Islet precursor cell (in vitro differentiated cells): ENCODE results near the gene NSUN3.
"Not testable (repeated sequence)": the region's sequence is repeated elsewhere in the genome, so short reads cannot be mapped to it uniquely, and the experiment has no call there.

ENCODE experiments used
- DNase-seq: peaks from one replicate; pipeline ENCODE4 v3.0.0-alpha.2; 2018

NSUN3 gene

GRCh38 chr3:94069194-94069813 is 6.4 kb downstream of the NSUN3 start:
- no peak for DNase-seq

- no peak for DNase-seq
These were observed 7.6 kb downstream of the NSUN3 start for GRCh38 chr3:94070341-94070911.

GRCh38 chr3:94071713-94072284 is 8.9 kb downstream of the NSUN3 start:
- no peak for DNase-seq

DNA sequence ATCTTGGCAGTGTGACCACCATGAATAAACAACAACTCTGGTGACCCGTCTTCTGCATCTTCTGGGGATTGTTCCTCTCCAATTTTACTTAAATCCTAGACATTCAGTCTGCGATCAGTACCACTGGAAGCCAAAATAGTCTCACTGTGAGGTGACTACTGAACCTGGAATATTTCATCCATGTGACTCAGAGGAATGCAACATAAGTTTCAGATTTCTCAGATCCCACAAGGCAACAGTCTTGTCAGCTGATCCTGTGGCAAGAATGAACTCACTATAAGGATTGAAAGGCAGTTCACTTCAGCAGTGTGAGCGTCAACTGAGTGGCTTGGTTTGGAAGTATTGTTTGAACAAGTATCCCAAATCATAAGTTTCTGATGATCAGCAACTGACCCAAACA is 13.2 kb downstream of the NSUN3 start:
- DNase-seq = no peak

DNA sequence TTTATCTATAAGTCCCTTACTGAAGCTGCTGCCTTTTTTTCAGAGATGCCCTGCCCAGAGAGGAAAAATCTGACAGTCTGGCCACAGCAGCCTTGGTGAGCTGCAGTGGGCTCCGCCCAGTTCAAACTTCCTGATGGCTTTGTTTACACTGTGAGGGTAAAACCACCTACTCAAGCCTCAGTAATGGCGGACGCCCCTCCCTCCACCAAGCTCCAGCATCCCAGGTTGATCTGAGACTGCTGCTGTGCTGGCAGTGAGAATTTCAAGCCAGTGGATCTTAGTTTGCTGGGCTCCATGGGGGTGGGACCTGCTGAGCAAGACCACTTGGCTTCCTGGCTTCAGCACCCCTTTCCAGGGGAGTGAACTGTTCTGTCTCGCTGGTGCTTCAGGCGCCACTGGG is 17.7 kb downstream of the NSUN3 start:
- DNase-seq = not testable (repeated sequence)

DNA sequence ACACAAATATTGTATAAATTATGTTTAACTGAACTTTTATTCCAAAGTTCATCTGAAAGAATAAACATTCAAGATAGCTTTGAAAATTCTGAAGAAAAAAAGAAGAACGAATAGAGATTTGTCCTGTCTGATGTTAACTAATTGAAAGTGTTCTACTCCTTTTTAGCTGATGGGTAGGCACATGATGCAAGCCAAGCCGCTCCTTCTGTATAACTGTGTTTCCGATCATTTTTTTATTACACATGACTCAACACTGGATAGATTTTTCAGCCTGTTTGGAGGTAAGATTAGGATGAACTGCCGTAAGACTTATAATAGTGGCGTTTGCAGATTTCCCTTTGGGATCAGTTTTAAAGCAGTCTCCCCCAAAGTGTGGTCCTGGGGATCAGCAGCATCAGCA is 19.0 kb downstream of the NSUN3 start:
- no peak for DNase-seq

DNA sequence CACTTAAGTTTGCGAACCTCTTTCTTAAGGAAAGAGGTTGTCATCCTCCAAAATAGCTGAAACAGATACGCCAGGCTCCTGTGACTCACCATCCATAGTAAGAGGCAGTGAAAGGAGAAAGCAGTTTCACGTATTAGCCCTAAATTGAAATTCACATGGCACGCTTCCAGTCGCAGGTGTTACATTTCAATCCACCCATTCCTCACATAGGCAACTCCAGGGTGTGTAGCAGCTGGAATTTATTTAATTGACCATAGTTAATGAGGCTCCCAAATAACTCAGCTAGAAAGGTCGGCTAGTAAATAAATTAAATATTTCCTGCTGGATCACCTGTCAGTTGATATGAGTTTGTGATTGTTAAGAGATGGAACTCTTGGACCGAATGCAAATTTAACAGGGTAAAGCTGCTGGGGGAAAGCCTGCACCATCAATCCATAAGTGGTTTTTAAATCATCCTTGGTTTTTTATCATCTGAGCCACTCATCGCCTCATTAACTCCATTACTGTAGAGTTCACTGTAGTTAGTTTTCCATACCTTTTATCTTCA is 19.6 kb downstream of the NSUN3 start:
- no peak for DNase-seq

- no peak for DNase-seq
These were observed 20.4 kb downstream of the NSUN3 start for GRCh38 chr3:94083261-94083660.

DNA sequence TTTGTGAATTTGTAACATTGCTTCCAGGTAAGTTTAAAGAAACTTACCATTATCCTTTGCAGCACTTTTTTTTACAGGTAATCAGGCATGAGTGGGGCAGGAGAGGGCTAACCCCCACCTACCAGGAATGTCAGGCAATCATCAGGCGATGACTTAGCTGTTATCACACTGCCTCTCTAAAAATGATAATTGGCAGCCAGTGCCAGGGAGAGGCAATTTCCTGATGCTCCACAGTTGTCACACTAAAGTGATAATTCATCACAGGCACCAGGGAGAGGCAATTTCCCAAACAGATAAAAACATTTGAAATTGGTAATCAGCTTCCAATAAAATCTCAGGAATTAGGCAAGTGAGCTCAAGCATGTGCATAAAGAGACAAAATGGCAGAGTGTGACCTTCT is 26.3 kb downstream of the NSUN3 start:
- DNase-seq = no peak

DNA sequence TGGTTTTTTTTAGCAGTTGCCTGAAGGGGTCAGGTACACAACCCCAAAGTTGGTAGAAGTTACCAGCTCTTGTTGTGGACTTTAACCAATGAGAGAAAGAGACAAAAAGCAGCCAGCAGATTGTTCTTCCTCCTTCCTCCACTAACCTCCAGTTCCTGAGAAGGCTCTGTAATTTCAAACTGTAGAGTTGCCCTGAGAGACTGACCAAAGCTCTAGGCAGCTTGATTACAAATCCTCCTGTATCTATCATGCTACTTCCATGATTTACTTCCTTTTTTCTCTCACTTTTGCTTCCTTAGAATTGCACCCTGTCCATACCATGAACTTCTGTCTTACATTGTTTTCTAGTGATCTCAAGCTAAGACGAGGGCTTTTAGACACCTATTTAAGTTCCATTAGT is 29.2 kb downstream of the NSUN3 start:
- no peak for DNase-seq

- DNase-seq = no peak
These were observed 30.3 kb downstream of the NSUN3 start for GRCh38 chr3:94093151-94093550.

DNA sequence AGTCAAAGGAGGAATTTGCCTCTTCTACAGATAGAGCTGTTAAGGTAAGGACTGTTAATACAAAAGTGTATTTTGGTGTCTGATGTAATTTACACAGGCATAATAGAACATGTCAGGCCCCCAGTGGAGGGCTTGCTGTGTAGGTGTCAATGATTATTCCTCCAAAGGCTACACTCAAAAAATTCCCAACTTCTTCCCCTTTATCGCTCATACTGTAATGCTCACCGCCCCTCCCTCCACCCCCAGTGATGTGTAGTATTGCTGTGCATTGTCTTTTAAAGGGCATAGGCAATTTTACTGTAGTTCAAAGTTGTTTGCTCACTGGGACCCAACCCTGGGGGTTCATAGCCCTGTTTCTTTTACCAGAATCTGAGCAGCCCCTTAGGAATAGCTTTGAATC is 32.2 kb downstream of the NSUN3 start:
- DNase-seq = no peak

DNA sequence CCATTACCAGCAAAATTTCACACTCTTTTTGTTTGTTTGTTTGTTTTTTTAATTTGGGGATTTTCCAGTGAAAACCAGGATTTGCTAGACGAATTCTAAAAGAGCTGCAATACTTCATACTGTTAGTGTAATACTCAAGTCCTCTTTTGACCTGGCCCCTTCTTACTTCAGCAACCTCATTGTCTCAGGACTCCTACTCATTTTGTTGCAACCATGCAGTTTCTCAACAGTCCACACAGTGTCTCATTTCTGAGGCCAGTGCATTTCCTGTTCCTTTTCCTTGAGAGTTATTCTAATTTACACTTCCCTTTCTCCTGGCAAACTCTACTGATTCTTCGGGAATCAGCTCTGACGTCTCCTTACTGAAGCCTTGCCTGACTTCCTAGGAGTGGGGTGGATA is 35.6 kb downstream of the NSUN3 start:
- DNase-seq = no peak

DNA sequence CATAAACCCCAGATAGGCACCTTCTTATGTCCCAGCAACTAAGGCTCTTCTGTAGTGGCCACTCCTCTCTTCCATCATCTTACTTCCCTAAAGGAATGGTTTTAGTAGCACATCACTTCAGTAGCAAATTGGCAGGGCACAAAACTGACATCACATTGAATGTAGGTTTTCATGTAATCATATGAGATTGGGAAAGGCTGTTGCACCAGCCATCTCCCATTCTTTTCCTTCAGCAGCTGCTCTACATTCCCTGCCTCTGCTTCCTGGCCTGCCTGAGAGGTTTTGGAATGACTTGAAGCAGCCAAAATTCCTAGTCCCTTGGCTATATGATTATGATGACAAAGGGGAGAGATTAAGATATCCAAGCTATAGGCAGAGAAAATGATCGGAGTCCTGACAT is 36.5 kb downstream of the NSUN3 start:
- no peak for DNase-seq

- no peak for DNase-seq
These were observed 39.0 kb downstream of the NSUN3 start for GRCh38 chr3:94101860-94102259.

DNA sequence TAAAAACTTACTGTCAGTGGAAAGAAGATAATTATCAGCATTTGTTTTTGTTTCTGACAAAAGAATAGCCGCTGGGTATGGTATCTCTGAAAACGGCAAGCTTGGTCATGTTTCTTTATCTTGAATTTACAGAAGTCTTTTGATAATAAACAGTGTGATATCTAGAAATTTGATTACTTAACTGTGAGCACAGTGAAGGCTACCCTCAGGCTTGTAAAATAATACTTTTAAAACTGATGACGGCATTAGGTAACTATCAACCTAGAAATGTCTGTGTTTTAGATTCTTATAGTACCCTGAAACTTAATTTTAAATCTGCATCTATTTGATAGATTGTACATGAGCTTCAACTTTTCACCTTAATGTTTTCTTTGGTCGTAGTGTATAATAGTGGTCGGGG is 43.4 kb downstream of the NSUN3 start:
- DNase-seq = no peak

- not testable (repeated sequence) for DNase-seq
These were observed 47.4 kb downstream of the NSUN3 start for GRCh38 chr3:94110232-94110631.

- no peak for DNase-seq
These were observed 48.0 kb downstream of the NSUN3 start for GRCh38 chr3:94110854-94111253.

GRCh38 chr3:94114666-94115065 is 51.8 kb downstream of the NSUN3 start:
- no peak for DNase-seq

DNA sequence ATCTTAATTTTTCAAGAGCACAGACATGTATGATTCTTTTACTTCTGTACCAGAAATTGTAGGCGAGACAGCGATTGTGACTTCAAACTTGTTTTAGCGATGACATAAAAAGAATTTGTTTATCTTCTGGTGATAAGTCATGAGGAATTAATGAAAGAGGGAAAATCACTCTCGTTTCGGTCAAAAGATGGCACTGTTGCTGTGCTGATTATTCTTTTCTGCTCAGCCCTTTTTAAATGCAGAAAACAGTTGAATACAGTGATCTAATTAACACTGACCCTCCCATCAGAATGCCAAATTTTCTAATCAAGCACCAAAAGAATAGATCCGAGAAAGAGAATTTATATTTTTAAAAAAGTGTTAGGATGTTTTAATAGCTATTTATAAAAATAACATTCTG is 52.6 kb downstream of the NSUN3 start:
- no peak for DNase-seq

DNA sequence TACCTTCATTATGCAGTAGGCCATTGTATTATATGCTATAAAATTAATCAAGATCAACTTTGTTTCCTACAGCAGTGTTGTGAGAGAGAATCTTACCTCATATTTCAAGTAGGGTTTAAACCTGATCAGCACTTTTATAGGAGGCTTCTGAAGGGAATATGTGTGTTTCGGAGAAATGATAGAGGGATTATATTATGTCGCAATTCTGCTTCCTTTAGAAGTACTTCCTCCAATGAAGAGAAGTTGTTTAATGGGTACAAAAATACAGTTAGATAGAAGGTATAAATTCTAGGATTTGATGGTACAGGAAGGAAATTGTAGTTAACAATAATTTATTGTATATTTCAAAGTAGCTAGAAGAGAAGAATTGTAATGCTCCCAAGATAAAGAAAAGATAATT is 54.9 kb downstream of the NSUN3 start:
- no peak for DNase-seq

DNA sequence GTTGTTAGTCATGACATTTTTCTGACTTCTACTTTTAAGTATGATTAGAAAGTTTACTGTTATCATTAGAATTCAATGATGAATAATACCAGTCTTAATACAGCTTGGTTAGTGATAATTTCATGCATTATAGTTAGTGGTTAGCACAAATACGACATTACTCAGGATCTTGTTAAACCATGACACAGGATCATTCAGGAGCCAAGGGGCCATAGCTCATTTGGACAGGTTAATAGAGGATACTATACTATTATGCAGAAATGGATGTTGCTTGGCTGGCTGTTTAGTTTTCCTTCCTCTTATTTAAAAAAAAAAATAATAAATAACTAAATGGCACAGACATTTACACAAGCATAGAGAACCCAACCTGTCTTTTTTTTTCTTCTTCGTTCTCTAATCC is 55.5 kb downstream of the NSUN3 start:
- no peak for DNase-seq

- DNase-seq = no peak
These were observed 58.3 kb downstream of the NSUN3 start for GRCh38 chr3:94121161-94121560.

- DNase-seq = no peak
These were observed 64.3 kb downstream of the NSUN3 start for GRCh38 chr3:94127115-94127514.

- no peak for DNase-seq
These were observed 67.8 kb downstream of the NSUN3 start for GRCh38 chr3:94130690-94131089.
